Pancreas (tissue), 10 donors: Measurements from ENCODE around the gene SLAIN2. TPM values are rescaled to one million over a fixed set of nuclear protein-coding genes. Genes with fewer than 3 reads are reported as not detected.
"Not testable (repeated sequence)": the region's sequence is repeated elsewhere in the genome, so short reads cannot be mapped to it uniquely, and the experiment has no call there.

Source experiments
- ATAC-seq, 4 donors: fragments of 200-7000 bp; cut with Tn5 transposase; one replicate each; pipeline versions ENCODE4 v1.8.0 to v1.9.1; 2020; ENCODE audit warnings: mild to moderate bottlenecking in 4 of 4, moderate library complexity in 4 of 4
- DNase-seq, 6 donors: peaks; one replicate each; pipeline ENCODE4 v3.0.0-alpha.2; 2020
- FAIRE-seq: peaks from 2 replicates; lab custom pipeline; 2012; peaks lifted over from hg19 to GRCh38; lab: Jason Lieb, UNC
- H3K27ac ChIP-seq, 4 donors: fragments of 200-600 bp; sonication (generic); 1 replicate in 3 of 4; 2 replicates in 1 of 4; pipeline versions ENCODE4 v1.5.0 to v1.8.0; 2020
- H3K27me3 ChIP-seq, 4 donors: fragments of 200-600 bp; one replicate each; pipeline ENCODE4 v1.8.0; 2021
- H3K36me3 ChIP-seq, 3 donors: fragments of 200-600 bp; sonication (generic) in 1 of 3; one replicate each; pipeline versions ENCODE4 v1.5.0 to v1.8.0; 2020 to 2021
- H3K4me1 ChIP-seq, 3 donors: fragments of 200-600 bp; one replicate each; pipeline ENCODE4 v1.8.0; 2021
- H3K4me3 ChIP-seq, 4 donors: fragments of 200-600 bp; sonication (generic) in 2 of 4; one replicate each; pipeline versions ENCODE4 v1.5.0 to v1.8.0; 2020 to 2021
- H3K9me3 ChIP-seq, 4 donors: fragments of 200-600 bp; one replicate each; pipeline ENCODE4 v1.8.0; 2021
- WGBS, 2 donors: extraction: QIAGEN DNeasy Blood & Tissue Kit; methylation state at CpG; one replicate each; pipeline ENCODE4 v1.1.7; 2013; 5-methylcytosine and 5-hydroxymethylcytosine counted together
- intact Hi-C, 3 donors: fragments of 100-400 bp; cut with DNase I; formaldehyde crosslinking; loops; one replicate each; pipeline versions ENCODE4 v1.11.1 to v1.14.2; 2022
- polyA plus RNA-seq, 2 donors: library from polyadenylated mRNA; stranded (reverse); fragments of 200-250 nt; gene quantifications; one replicate each; pipeline ENCODE4 v1.2.3, GENCODE V29; 2013
- total RNA-seq, 6 donors: library from RNA; stranded (reverse); fragmentation: NEBNext Ultra II Directional in 4 of 6; extraction: Animal tissue kit (Norgen Biotek cat#: 25700) in 4 of 6; gene quantifications; one replicate each; pipeline versions ENCODE4 v1.2.1 to v1.2.4, GENCODE V29; 2021 to 2023
- TF ChIP-seq, protein P1 (sequence below), 4 donors: fragments of 200-600 bp; sonication (generic) in 3 of 4; IDR thresholded peaks; one replicate each; pipeline versions ENCODE4 v1.5.0 to v1.8.0; 2021; ENCODE audit warnings: antibody characterized with exemption in 4 of 4
- donor health status: healthy with polysubstance abuse.
- donor health status: DM: no; HTN: no; CAD: no; lungs with moderate emphysema.
- donor health status: DM: no; HTN: no; CAD: no.
- donor health status: control.
- donor health status: control.
- donor health status: Bipolar disorder and iron deficiency.
- donor health status: DM: yes; HTN: yes; CAD: no.
- donor health status: DM: no; HTN: no; CAD: no.
- donor health status: DM: no; HTN: no; CAD: no.
- donor health status: DM: yes; HTN: yes; CAD: no.

Gene SLAIN2
- total and polyA plus RNA-seq, 8 donors: 7.0 to 41.4 (median 28.5) TPM

DNA sequence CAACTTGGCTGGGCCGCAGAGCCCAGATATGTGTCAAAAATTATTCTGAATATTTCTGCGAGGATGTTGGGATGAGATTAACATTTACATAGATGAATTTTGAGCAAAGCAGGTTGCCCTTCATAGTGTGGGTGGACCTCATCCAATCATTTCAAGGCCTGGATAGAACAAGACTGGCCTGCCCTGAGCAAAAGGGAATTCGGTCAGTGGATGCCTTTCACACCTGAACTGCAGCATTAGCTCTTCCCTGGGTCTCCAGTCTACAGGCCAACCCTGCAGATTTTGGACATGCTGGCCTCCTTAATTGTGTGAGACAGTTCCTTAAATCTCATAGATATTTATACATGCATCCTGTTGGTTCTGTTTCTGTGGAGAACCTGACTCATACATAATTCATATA, 109.4 kb downstream of the SLAIN2 start:
- ATAC-seq (no peak), FAIRE-seq (no peak), DNase-seq (no peak)
- no peaks in the 10 kb centered on the region for H3K36me3 ChIP-seq
- no peak overlapping the region for H3K4me3 ChIP-seq
- H3K27me3 ChIP-seq: no peaks in the 10 kb centered on the region
- TF ChIP-seq, protein P1, sequence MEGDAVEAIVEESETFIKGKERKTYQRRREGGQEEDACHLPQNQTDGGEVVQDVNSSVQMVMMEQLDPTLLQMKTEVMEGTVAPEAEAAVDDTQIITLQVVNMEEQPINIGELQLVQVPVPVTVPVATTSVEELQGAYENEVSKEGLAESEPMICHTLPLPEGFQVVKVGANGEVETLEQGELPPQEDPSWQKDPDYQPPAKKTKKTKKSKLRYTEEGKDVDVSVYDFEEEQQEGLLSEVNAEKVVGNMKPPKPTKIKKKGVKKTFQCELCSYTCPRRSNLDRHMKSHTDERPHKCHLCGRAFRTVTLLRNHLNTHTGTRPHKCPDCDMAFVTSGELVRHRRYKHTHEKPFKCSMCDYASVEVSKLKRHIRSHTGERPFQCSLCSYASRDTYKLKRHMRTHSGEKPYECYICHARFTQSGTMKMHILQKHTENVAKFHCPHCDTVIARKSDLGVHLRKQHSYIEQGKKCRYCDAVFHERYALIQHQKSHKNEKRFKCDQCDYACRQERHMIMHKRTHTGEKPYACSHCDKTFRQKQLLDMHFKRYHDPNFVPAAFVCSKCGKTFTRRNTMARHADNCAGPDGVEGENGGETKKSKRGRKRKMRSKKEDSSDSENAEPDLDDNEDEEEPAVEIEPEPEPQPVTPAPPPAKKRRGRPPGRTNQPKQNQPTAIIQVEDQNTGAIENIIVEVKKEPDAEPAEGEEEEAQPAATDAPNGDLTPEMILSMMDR (IDR thresholded peaks at IDR 0.05): no peak
- intact Hi-C loops: no loop called here
- H3K4me1 ChIP-seq: no peaks in the 10 kb centered on the region
- WGBS, 2 donors: 90 to 94% methylated on average over 3 of the region's 3 CpGs
- no peak overlapping the region for H3K27ac ChIP-seq
- H3K9me3 ChIP-seq: no peaks in the 10 kb centered on the region

- H3K4me3 ChIP-seq, FAIRE-seq, H3K27ac ChIP-seq, intact Hi-C loops, ATAC-seq, H3K36me3 ChIP-seq, H3K9me3 ChIP-seq, H3K27me3 ChIP-seq, DNase-seq, H3K4me1 ChIP-seq: not testable (repeated sequence)
- WGBS, 2 donors: 70 to 87% methylated on average over 3 of the region's 3 CpGs
These were observed 110.3 kb downstream of the SLAIN2 start for GRCh38 chr4:48451656-48452055.

DNA sequence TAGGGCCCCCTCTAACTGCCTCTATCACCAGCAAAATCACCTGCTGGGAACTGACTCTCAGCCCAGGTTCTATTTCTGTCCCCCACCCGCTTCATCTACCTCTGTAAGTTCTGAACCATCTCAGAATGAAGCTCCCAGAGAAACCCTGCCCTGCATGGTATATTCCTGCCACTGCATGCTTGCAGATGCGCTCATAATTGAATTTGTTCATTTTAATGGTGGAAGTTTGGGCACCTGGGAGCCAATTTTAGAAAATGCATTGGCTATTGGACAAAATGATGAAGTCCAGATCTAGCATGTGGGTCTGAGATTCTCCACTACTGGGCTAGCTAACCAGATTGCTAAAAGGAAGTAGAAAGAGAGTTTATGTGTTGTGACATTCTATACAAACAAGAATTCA, 113.3 kb downstream of the SLAIN2 start:
- 91 to 99% methylated on average over 2 of the region's 2 CpGs for WGBS, 2 donors
- H3K4me1 ChIP-seq: no peaks in the 10 kb centered on the region
- FAIRE-seq (no peak), ATAC-seq (no peak), DNase-seq (no peak)
- no peak overlapping the region for H3K4me3 ChIP-seq
- H3K27ac ChIP-seq: no peak overlapping the region
- no peaks in the 10 kb centered on the region for H3K27me3 ChIP-seq
- H3K36me3 ChIP-seq: no peaks in the 10 kb centered on the region
- TF ChIP-seq, protein P1 (IDR thresholded peaks at IDR 0.05): no peak
- intact Hi-C loops: no loop called here
- no peaks in the 10 kb centered on the region for H3K9me3 ChIP-seq

DNA sequence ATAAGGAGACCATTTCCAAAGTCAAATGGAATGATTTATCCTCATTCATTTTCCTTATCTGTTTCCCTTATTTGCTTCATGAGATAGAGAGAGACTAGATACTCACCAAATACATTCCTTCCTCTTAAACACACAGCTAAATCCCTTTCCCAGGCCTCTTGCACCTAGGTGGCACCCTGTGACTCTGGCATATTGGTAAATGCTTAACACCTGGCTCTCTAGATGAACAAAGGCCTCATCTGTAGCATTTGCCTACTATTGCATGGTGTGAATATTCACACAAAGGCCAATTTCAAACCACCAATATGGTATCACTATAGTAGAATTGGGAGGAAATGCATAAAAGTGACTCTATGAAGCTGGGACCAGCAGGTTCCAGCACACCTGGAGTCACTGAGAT, 119.7 kb downstream of the SLAIN2 start:
- DNase-seq: no peak
- intact Hi-C loops: no loop called here
- Histone ChIP-seq H3K27ac (no peak overlapping the region), H3K27me3 (no peaks in the 10 kb centered on the region), H3K36me3 (no peaks in the 10 kb centered on the region), H3K4me1 (no peaks in the 10 kb centered on the region), H3K4me3 (no peak overlapping the region), H3K9me3 (no peaks in the 10 kb centered on the region)
- TF ChIP-seq, protein P1 (IDR thresholded peaks at IDR 0.05): no peak
- no peak for ATAC-seq
- FAIRE-seq: no peak

GRCh38 chr4:48462363-48462762, 121.0 kb downstream of the SLAIN2 start:
- no peaks in the 10 kb centered on the region for H3K4me1 ChIP-seq
- DNase-seq: no peak
- H3K4me3 ChIP-seq: no peak overlapping the region
- H3K9me3 ChIP-seq: no peaks in the 10 kb centered on the region
- no peaks in the 10 kb centered on the region for H3K36me3 ChIP-seq
- intact Hi-C loops: no loop called here
- H3K27me3 ChIP-seq: no peaks in the 10 kb centered on the region
- no peak for ATAC-seq
- TF ChIP-seq, protein P1 (IDR thresholded peaks at IDR 0.05): no peak
- H3K27ac ChIP-seq: no peak overlapping the region
- 20 to 22% methylated on average over 5 of the region's 5 CpGs for WGBS, 2 donors
- FAIRE-seq: no peak

DNA sequence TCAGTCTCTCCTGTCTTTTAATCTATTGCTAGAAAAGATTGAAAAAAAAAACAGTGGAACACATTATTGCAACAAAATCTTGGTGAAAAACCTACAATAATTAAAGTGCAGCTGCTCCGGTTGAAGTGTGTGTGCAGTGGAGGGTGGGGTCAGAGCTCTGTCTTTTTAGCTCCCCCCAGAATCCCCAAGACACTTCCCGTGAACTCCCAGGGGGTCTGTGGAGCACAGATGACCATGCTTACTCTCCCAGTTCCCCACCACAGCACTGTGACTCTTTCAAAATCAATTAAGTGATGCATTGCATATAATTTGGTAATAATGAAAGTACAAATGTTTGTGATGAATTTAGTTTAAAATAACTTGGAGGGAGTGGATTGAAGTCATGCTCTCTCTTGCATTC, 126.1 kb downstream of the SLAIN2 start:
- DNase-seq (no peak), ATAC-seq (no peak), FAIRE-seq (no peak)
- no peak overlapping the region for H3K4me3 ChIP-seq
- H3K27me3 ChIP-seq: no peaks in the 10 kb centered on the region
- H3K36me3 ChIP-seq: no peaks in the 10 kb centered on the region
- TF ChIP-seq, protein P1 (IDR thresholded peaks at IDR 0.05): no peak
- no peaks in the 10 kb centered on the region for H3K4me1 ChIP-seq
- no peaks in the 10 kb centered on the region for H3K9me3 ChIP-seq
- 64 to 75% methylated on average over 2 of the region's 2 CpGs for WGBS, 2 donors
- H3K27ac ChIP-seq: no peak overlapping the region
- intact Hi-C loops: no loop called here
